Measurements from ENCODE around the gene SRSF1.
A peak's percentile ranks its signal among the peaks of the same experiment; 100 is the strongest.

The SRSF1 gene

DNA sequence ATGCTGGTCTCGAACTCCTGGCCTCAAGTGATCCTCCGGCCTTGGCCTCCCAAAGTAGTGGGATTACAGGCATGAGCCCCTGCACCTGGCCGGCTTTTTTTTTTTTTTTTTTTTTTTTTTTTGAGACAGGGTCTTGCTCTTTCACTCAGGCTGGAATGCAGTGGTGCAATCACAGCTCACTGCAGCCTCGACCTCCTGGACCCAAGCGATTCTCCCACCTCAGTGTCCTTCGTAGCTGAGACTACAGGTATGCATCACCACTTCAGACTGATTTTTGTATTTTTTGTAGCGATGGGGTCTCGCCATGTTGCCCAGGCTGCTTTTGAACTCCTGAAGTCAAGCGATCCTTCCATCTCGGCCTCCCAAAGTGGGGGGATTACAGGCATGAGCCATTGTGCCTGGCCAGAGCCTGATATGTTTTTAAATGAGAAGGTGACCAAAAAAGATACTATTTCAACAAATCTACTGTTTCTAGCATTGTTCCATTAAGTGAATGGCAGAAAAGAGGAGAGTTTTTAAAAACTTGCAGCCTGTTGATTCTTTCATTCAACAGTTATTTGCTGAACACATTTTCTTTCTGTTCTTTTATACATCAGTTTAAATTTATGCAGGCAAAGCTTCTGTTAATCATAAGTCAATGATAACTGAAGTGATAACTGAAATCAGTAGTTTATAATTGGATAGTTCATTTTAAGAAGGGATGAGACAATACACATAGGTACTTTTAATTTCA, 3.2 kb upstream of the SRSF1 start:
- DNase-seq, result no peak

- no peak for DNase-seq
These were observed 998 bp upstream of the SRSF1 start for GRCh38 chr17:58007781-58008706.

DNA sequence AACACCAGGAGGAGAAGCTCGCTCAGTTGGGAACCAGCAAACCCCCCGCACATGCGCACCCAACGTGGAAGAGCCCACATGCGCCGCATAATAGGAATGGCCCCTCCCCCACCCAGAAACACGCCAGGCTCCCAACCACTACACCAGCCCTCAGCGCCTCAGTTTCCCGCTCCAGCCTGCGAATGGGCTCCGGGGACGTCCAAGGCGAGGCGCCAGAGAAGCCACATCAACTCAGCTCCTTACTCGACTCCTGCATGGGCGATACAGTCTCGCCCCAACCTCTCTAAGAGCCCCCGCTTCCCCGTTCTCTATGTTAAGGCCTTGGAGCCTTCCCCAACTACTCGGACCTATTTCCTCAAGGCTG, 504 bp downstream of the SRSF1 start:
- peak; percentile 74 for DNase-seq

DNA sequence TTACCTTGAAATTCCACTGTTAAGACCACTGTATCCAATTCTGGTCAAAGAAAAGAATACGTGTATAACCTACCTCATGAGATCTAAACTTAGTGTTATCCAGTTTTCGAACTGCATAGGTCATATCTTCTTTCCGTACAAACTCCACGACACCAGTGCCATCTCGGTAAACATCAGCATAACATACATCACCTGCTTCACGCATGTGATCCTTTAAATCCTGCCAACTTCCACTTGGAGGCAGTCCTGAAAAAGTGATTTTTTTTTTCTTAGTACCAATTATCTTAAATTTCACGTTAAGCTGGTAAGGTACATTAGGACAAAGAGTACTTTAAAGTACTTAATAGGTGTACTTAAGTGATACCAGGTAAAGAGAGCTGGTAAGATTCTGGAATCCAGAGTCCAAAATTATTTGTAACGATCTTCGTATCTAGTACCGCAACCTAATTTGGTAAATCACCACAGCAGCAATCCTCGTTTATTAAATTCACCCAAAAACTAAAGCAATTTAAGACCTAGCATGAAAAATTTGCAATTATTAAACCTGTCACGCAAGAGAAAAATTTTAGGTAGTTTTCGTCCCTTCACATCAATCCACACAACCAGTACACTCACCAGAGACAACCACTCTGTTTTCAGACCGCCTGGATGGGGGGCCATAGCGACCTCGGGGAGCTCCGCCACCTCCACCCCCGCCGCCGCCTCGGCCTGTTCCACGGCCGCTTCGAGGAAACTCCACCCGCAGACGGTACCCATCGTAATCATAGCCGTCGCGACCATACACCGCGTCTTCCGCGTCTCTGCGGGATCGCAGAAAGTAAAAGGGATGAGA, 1.1 kb downstream of the SRSF1 start:
- no peak for DNase-seq

DNA sequence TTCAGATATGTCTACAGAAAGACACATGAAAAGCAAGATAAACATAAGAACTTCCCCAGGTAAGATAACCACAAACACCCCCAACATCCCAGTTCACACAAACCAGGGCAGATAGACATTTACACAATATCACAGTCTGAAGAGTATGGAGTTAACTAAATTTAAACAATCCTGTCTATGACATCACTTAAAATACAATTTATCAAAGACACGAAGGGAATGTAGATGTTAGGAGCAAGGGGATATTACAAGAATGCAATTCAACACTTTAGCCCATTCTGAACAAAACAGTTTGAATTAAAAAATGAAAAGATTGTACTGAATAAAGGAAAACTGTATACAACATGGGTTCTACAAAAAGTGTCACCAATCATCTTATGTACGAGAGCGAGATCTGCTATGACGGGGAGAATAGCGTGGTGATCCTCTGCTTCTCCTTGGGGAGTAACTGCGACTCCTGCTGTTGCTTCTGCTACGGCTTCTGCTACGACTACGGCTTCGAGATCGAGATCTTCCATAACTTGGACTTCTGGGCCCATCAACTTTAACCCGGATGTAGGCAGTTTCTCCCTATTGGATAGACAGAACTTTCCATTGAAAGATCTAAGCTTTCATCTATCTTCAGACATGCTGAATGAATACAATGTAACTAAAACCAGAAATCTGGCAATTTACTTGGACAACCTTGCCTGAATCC, 1.9 kb downstream of the SRSF1 start:
- no peak for DNase-seq

DNA sequence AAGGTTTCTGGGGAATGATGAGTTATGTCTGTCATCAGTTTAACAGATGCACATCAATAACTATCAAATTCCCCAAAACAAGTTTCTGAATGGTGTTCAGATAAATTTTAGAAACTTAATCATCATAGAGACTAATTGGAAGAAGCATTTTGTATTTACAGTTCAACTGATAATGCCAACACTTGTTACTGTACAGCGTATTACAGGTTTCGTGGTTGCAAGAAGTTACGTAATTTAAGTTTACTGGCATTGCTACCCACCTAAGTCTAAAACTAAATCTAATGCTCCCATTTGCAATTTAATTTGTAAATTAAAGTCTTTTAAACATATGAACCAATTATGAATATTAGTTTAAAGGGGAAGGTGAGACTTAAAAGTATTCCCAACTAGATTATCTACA, 3.0 kb downstream of the SRSF1 start:
- DNase-seq, result no peak

DNA sequence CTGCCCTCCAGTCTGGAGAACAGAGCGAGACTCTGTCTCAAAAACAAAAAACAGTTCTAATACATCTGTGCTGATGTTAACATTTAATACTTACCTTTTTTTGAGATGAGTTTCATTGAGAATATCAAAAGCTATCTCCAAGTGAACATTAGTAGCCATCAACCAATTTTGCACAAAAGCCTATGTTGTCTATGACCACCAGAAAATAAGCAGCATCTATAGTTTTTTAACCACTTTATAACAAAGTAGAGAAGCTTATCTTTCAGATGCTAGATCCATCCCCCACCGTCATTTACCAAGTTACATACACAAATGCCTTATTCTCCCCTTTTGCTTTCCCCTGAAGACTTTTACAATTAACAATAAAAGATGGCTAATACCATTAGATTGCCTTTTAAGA, 4.1 kb downstream of the SRSF1 start:
- DNase-seq, result no peak

- DNase-seq, result no peak
These were observed 4.7 kb downstream of the SRSF1 start for GRCh38 chr17:58002154-58002948.

- no peak for DNase-seq
These were observed 5.5 kb downstream of the SRSF1 start for GRCh38 chr17:58001461-58002124.

- DNase-seq, result peak; percentile 77
These were observed 7.5 kb downstream of the SRSF1 start for GRCh38 chr17:57999496-58000017.

DNA sequence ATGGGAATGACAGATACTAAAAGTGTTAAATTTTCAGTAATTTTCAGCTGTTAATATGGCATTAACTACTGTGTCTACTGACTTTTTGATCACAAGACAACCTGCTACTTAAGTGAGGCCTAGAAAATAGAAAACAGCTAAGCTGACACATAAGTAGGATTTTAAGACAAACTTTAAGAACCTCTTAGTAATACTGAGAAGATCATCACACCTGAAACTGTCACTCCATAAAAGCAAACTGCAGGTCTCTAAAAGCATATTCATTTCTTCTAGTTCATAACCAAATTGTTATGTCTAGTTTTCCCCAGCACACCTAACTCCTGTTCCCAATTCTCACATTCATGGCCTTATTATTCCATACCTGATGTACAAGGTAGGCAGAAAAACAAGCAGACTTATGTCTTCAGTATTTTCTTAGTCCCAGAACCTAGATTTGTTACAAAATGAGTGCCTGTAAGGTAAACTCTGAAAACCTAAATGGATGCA, 8.0 kb downstream of the SRSF1 start:
- DNase-seq, result no peak

DNA sequence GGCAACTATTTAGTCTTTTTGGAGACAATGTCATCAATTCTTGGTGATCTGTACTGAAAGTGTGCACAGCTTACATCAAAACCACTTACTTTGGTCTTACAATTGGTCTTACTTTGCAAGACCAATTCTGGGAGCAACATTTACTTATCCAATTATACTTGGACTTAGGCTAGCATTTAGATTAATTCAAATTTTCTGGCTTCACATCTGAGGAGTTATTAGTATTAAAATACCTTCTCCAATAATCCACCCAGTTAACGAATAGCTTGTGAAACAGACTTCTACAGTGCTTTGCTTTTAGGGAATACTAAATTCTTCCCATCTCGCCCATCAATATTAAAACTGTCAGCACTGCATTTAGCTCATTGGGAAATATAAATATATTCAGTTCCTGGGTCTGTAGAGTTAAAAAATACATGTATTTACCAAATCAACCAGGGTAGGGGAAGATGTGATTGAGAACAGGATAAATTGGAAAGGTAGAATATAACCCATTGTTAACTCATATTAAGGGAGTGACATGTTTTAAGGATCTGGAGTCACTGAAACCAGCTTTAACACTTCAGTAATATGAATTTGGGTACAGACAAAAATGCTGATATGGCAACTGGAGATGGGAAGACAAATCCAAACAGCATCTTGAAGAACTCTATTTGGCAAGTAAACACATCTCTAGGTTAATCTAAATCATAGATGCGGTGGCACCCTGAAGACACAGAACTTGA, 9.8 kb downstream of the SRSF1 start:
- DNase-seq, result no peak

- DNase-seq, result peak; percentile 83
These were observed 11.7 kb downstream of the SRSF1 start for GRCh38 chr17:57995076-57995956.

DNA sequence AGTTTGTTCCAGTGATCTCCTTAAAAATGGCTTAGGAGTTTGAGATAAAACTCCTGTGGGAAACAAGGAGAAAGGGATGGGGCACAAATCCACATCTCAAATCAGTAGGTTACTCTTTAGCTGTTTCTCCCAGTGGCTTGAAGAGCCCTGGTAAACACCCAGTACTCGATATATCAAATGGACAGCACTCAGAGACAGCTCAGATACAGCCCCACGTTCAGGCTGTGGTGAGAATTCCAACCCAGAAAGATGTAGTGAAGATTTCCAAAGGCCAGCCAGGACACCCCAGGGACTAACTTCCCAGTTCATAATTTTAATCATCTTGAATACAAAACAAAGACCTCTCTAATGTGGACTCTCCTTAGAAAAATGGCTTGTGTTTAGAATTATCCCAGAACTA, 12.6 kb downstream of the SRSF1 start:
- DNase-seq, result no peak

DNA sequence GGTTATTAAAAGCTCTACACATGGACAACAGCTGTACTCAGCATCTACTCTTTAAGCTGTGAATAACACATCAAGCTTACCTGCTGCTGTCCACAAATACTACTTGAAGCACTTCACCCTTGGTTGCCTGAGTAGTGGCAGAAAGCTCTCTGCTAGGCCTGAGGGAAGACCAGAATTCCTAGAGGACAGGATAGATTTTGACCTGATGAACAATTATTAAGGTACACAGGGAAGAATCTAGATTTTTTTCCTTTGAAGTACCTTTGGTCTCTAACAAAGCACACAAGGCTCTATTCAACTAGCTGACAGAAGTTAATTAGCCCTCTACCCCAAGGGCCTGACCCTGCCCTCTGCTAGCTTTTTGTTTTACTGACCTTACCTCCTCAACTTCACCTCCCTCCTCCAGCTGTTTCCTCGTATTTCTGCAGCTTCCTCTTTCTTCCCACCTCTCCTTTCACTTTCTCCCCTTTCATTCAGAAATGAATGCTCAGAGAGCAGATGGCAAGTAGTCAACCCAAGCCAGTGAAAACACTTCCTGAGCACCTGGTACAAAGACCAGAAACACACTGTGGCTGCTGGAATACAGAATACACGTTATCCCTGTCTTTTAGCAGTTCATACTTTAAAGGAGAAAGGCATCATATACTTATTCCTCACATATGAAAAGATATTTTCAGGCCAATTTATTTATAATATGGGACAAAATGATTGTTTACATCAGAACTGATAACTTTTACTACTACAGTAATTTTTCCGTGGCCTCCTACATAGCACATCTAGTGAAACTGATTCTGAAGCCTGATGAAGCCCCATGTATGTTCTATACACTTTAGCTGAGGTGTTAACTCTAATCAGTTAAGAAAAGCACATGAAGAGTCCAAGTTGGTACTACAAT, 13.3 kb downstream of the SRSF1 start:
- DNase-seq, result no peak

DNA sequence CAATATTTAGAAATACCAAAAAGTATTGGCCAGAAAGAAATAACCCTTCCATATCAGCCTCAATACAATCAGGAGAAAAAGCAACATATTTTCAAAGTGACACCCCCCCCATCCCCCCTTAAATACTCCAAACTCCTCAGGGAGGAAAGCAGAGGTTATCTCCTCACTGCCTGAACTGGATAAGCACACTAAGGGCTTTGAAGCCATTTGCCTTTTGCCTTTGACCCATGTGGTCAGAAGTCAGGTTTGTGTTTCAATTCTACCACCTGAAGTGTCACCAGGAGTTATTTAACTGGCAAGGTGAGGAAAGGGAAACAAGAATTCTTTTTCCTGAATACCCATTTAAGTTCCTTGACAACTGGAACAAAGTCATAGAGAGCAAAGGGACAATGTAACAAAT, 15.5 kb downstream of the SRSF1 start:
- no peak for DNase-seq

- DNase-seq, result no peak
These were observed 17.0 kb downstream of the SRSF1 start for GRCh38 chr17:57990037-57990436.

Data from EL (cell line).